ENCODE results near the gene ATP1A3.

DNA sequence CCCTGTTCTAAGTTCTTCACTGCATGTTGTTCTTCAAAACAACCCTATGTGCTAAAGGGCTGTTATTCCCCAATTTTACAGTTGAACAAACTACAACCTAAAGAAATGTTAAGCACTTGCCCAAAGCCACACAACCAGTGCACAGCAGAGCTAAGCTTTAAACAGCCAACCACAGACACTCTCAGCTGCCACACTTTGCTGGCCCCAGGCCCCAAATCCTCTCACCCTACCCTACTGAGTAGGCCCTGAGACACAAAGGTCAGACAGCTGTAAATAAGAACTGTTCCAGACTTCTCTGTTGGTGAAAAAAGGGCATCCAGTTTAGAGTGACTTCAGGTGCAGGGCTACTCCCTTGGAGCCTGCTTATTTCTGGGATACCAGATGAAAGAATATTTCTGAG, 46.0 kb upstream of the ATP1A3 start:
- TF ChIP-seq GATA2 (IDR thresholded peaks at IDR 0.05; ENCODE audit: low read depth, low read length) (no peak), GATA3 (IDR thresholded peaks at IDR 0.05; ENCODE audit: low read depth, low read length) (no peak)

All from SH-SY5Y (cell line).